ENCODE data around the gene PPP2R3A. TPM values are rescaled to one million over a fixed set of nuclear protein-coding genes. Genes with fewer than 3 reads are reported as not detected.
"Not testable (repeated sequence)": the region's sequence is repeated elsewhere in the genome, so short reads cannot be mapped to it uniquely, and the experiment has no call there.

Gene PPP2R3A
- total RNA-seq, 1 donor from 2014 or later: not detected

- intact Hi-C loops (cut with micrococcal nuclease): loop anchor here (5.0 to 10.0 kb wide), 3 partner anchors 174 to 1866 kb away; partner anchors contain the start of gene PCCB
Observed at GRCh38 chr3:136078421-136079364, 113.2 kb downstream of the PPP2R3A start.

DNA sequence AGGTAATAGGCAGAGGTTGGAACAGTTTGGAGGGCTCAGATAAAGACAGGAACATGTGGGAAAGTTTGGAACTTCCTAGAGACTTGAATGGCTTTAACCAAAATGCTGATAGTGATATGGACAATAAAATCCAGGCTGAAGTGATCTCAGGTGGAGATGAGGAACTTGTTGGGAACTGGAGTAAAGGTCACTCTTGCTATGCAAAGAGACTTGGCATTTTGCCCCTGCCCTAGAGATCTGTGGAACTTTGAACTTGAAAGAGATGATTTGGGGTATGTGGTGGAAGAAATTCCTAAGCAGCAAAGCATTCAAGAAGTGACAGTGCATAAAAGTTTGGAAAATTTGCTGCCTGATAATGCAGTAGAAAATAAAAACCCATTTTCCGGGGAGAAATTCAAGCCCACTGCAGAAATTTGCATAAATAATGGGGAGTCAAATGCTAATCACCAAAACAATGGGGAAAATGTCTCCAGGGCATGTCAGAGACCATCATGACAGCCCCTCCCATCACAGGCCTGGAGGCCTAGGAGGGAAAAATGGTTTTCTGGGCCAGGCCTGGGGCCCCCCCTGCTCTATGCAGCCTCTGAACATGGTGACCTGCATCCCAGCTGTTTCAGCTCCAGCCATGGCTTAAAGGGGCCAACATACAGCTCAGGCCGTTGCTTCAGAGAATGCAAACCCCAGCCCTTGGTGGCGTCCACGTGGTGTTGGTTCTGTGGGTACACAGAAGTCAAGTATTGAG is 118.3 kb downstream of the PPP2R3A start:
- intact Hi-C loops (cut with micrococcal nuclease): not testable (repeated sequence)

- intact Hi-C loops (cut with micrococcal nuclease): not testable (repeated sequence)
Observed at GRCh38 chr3:136085067-136085466, 119.5 kb downstream of the PPP2R3A start.

GRCh38 chr3:136093771-136094170 is 128.2 kb downstream of the PPP2R3A start:
- intact Hi-C loops (cut with micrococcal nuclease): no loop called here

DNA sequence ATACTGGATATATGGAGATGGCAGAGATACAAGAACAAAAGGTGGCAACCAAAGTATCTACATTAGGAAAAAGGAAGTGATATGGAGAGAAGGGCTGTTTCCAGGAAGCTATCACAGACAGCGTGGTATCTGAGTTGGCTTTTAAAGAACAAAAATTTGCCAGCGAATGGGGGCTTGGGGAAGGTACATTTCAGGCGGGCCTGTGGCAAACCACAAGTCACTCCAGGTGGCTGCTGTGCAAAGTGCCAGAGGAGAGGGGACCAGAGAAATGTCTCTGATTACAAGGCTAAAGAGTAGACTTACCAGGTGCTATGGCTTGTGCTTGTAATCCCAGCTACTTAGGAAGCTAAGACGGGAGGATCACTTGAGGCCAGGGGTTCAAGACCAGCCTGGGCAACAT is 139.5 kb downstream of the PPP2R3A start:
- intact Hi-C loops (cut with micrococcal nuclease): no loop called here

- intact Hi-C loops (cut with micrococcal nuclease): no loop called here
Observed at GRCh38 chr3:136106101-136106500, 140.6 kb downstream of the PPP2R3A start.

DNA sequence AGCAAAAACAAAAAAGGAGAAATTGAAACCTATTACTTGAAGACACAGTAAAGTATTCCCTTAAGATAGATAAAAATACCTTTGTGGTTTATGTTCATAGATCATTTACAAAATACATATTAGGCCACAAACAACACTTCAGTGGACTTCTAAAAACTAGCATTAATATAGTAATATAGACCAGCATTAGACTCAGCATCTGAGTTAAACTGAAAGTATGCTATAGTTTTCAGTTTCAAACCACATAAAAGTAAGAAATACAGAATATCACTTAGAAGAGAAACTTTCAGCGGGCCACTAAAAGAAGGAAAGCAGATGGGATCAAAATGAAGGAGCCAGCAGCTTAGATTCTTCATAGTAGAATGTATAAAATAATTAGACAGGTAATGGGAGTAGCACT is 144.0 kb downstream of the PPP2R3A start:
- intact Hi-C loops (cut with micrococcal nuclease): no loop called here

DNA sequence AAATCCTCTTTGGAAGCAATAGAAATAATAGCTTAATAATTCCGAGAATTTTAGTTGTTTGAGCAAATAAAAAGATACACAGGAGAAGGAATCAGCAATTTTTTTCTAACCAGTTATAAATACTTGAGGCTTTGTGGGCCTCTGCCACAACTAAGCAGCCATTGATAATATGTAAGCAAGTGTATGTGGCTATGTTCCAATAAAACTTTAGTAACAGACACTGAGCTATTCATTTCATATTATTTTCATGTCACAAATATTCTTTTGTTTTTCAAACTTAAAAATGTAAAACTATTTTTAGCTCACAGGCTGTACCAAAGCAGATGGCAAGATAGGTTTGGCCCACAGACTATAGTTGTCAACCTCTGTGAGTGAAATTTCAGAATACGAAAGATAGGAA is 145.0 kb downstream of the PPP2R3A start:
- intact Hi-C loops (cut with micrococcal nuclease): no loop called here

DNA sequence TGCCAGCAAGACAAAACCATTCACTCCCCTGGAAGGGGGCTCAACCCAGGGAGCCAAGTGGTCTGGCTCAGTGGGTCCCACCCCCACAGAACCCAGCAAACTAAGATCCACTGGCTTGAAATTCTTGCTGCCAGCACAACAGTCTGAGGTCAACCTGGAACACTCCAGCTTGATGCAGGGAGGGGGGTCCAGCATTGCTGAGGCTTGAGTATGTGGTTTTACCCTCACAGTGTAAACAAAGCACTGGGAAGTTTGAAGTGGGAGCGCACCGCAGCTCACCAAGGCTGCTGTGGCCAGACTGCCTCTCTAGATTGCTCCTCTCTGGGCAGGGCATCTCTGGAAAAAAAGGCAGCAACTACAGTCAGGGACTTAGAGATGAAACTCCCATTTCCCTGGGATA is 148.9 kb downstream of the PPP2R3A start:
- intact Hi-C loops (cut with micrococcal nuclease): no loop called here

DNA sequence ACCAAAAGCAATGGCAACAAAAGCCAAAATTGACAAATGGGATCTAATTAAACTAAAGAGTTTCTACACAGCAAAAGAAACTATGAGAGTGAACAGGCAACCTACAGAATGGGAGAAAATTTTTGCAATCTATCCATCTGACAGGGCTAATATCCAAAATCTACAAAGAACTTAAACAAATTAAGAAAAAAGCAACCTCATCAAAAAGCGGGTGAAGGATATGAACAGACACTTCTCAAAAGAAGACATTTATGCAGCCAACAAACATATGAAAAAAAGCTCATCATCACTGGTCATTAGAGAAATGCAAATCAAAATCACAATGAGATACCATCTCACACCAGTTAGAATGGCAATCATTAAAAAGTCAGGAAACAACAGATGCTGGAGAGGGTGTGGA is 153.8 kb downstream of the PPP2R3A start:
- intact Hi-C loops (cut with micrococcal nuclease): not testable (repeated sequence)

DNA sequence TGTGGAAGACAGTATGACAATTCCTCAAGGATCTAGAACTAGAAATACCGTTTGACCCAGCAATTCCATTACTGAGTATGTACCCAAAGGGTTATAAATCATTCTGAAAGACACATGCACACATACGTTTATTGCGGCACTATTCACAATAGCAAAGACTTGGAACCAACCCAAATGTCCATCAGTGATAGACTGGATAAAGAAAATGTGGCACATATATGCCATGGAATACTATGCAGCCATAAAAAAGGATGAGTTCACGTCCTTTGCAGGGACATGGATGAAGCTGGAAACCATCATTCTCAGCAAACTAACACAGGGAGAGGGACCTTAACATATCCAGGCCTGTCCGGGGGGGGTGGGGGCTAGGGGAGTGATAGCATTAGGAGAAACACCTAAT is 154.3 kb downstream of the PPP2R3A start:
- intact Hi-C loops (cut with micrococcal nuclease): not testable (repeated sequence)

- intact Hi-C loops (cut with micrococcal nuclease): no loop called here
Observed at GRCh38 chr3:136120373-136121348, 155.1 kb downstream of the PPP2R3A start.

DNA sequence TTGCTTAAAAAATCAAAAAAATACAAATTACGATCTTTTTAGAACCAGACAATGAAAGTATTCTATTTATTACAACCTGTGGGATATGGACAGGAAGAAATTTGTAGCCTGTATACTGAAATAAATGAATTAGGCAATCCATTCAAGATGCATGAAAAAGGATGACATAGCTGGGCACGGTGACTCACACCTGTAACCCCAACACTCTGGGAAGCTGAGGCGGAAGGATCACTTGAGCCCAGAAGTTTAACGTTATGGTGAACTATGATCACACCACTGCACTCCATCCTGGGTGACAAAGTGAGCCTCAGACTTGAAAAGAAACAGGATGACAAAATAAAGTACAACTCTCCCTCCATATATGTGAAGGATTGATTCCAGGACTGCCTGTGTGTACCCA is 156.5 kb downstream of the PPP2R3A start:
- intact Hi-C loops (cut with micrococcal nuclease): no loop called here

DNA sequence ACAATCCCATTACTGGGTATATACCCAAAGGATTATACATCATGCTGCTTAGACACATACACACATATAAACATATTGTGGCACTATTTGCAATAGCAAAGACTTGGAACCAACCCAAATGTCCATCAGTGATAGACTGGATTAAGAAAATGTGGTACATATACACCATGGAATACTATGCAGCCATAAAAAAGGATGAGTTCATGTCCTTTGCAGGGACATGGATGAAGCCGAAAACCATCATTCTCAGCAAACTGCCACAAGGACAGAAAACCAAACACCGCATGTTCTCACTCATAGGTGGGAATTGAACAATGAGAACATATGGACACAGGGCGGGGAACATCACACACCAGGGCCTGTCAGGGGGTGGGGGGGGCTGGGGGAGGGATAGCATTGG is 166.1 kb downstream of the PPP2R3A start:
- intact Hi-C loops (cut with micrococcal nuclease): not testable (repeated sequence)

DNA sequence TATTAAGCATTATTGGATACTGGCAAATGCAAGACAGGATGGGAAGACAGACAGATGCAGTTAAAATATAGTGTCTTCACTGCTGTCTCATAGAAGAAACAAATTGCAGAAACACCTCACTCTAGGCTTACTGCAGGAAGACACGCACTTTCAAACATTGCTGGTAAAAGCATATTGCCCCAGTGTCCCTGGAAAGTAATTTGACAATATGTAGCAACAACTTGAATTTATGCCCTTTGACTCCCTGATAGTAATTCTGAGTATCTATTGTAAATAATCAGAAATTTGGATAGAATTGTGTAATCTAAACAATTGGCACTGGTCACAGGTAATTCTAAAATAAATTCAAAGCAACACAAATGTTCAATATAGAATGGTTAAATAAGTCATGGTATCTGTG is 168.6 kb downstream of the PPP2R3A start:
- intact Hi-C loops (cut with micrococcal nuclease): no loop called here

- intact Hi-C loops (cut with micrococcal nuclease): loop anchor here (5.0 kb wide), 1 partner anchor 57 kb away; no protein-coding TSS in a partner anchor
Observed at GRCh38 chr3:136135039-136135802, 169.7 kb downstream of the PPP2R3A start.

DNA sequence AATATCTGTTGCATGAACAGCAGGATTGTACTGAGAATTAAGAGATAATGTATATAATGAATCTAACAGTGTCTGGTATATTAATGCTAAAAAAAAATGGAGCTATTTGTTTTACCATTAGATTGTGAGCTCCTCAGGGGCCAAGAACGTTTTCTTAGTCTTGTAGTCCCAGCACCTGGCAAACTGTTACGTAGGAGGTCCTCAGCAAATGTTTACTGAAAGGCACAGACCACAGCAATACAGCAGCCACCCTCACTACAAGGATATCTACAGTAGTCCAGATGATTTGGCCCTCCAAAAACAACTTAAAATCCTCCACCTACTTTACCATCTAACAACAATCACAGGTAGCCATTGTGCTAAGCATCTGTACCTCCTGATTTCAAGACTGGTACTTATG is 170.9 kb downstream of the PPP2R3A start:
- intact Hi-C loops (cut with micrococcal nuclease): loop anchor here (5.0 kb wide), 1 partner anchor 56 kb away; no protein-coding TSS in a partner anchor

GRCh38 chr3:136141291-136141785 is 175.8 kb downstream of the PPP2R3A start:
- intact Hi-C loops (cut with micrococcal nuclease): no loop called here

- intact Hi-C loops (cut with micrococcal nuclease): no loop called here
Observed at GRCh38 chr3:136141891-136142290, 176.4 kb downstream of the PPP2R3A start.

- intact Hi-C loops (cut with micrococcal nuclease): no loop called here
Observed at GRCh38 chr3:136142592-136142991, 177.1 kb downstream of the PPP2R3A start.
